Ovary (tissue), 3 donors: ENCODE measurements around the gene SLC26A11.

Source experiments
- CTCF ChIP-seq, 3 donors: fragments of 450-650 bp in 2 of 3; fragments of 200-600 bp in 1 of 3; IDR thresholded peaks; one replicate each; pipeline versions ENCODE4 v1.5.1 to v1.8.0; 2016 to 2022; ENCODE audit warnings: antibody characterized with exemption in 3 of 3, mild to moderate bottlenecking in 1 of 3
- POLR2A ChIP-seq: fragments of 450-650 bp; IDR thresholded peaks from one replicate; pipeline ENCODE4 v1.6.1; 2017; ENCODE audit warnings: antibody characterized with exemption, mild to moderate bottlenecking, moderate library complexity
- donor health status: DM: no; HTN: no; CAD: no.

GRCh38 chr17:80190716-80191115, 29.5 kb upstream of the SLC26A11 start:
- no peak for TF ChIP-seq CTCF (IDR thresholded peaks at IDR 0.05)
- no peak for TF ChIP-seq POLR2A
